GM12864 (cell line): Measurements from ENCODE around the gene LILRB2.
"Not testable (repeated sequence)": the region's sequence is repeated elsewhere in the genome, so short reads cannot be mapped to it uniquely, and the experiment has no call there.

ENCODE experiments used
- DNase-seq: peaks from one replicate; pipeline ENCODE4 v3.0.0-alpha.2; 2011; ENCODE audit warnings: low read depth
- H3K4me3 ChIP-seq: 2 replicates; pipeline ENCODE4 v1.5.1; 2011; ENCODE audit warnings: mild to moderate bottlenecking, low read depth, low read length, control low read depth
- CTCF ChIP-seq: IDR thresholded peaks from 2 replicates; pipeline ENCODE4 v1.5.1; 2011; ENCODE audit warnings: low read depth, mild to moderate bottlenecking, moderate library complexity, low read length, control low read depth, inconsistent platforms; ENCODE audit errors: missing control alignments

The LILRB2 gene

GRCh38 chr19:54287456-54287855 is 6.5 kb upstream of the LILRB2 start:
- DNase-seq: no peak
- no peak overlapping the region for H3K4me3 ChIP-seq
- no peak for TF ChIP-seq CTCF

- H3K4me3 ChIP-seq: not testable (repeated sequence)
Observed at GRCh38 chr19:54286283-54286682, 5.4 kb upstream of the LILRB2 start.

GRCh38 chr19:54285427-54286056 is 4.6 kb upstream of the LILRB2 start:
- peak overlapping the region; percentile 12 for H3K4me3 ChIP-seq
- DNase-seq: not testable (repeated sequence)

More at GRCh38 chr19:54286283-54286682, 5.4 kb upstream of the LILRB2 start:
- not testable (repeated sequence) for DNase-seq

GRCh38 chr19:54282686-54283470 is 2.0 kb upstream of the LILRB2 start:
- DNase-seq: no peak
- H3K4me3 ChIP-seq: no peak overlapping the region
- TF ChIP-seq CTCF: no peak

GRCh38 chr19:54281729-54282075 is 792 bp upstream of the LILRB2 start:
- H3K4me3 ChIP-seq, DNase-seq: not testable (repeated sequence)

- not testable (repeated sequence) for H3K4me3 ChIP-seq, DNase-seq
Observed at GRCh38 chr19:54280441-54280840, 469 bp downstream of the LILRB2 start.

- H3K4me3 ChIP-seq, DNase-seq: not testable (repeated sequence)
Observed at GRCh38 chr19:54280025-54280424, 885 bp downstream of the LILRB2 start.

GRCh38 chr19:54279406-54279962 is 1.4 kb downstream of the LILRB2 start:
- no peak for TF ChIP-seq CTCF
- H3K4me3 ChIP-seq: no peak overlapping the region
- no peak for DNase-seq

- not testable (repeated sequence) for DNase-seq, H3K4me3 ChIP-seq
Observed at GRCh38 chr19:54278571-54279195, 2.2 kb downstream of the LILRB2 start.

- not testable (repeated sequence) for H3K4me3 ChIP-seq, DNase-seq
Observed at GRCh38 chr19:54278056-54278455, 2.9 kb downstream of the LILRB2 start.

- DNase-seq, H3K4me3 ChIP-seq: not testable (repeated sequence)
Observed at GRCh38 chr19:54277111-54277615, 3.7 kb downstream of the LILRB2 start.
